Neural cell (in vitro differentiated cells): ENCODE results near the gene MZF1.

Experiments
- CTCF ChIP-seq: fragments of 450-650 bp; IDR thresholded peaks from 2 replicates; pipeline ENCODE4 v1.5.1; 2014; ENCODE audit warnings: antibody characterized with exemption, mild to moderate bottlenecking, moderate library complexity; ENCODE audit not compliant: poor library complexity, severe bottlenecking
- MXI1 ChIP-seq: fragments of 450-650 bp; conservative IDR thresholded peaks from 2 replicates; pipeline ENCODE4 v1.6.1; 2014; ENCODE audit warnings: antibody characterized with exemption, mild to moderate bottlenecking; ENCODE audit not compliant: poor library complexity, severe bottlenecking
- RAD21 ChIP-seq: fragments of 450-650 bp; conservative IDR thresholded peaks from 2 replicates; pipeline ENCODE4 v1.6.1; 2014; ENCODE audit warnings: antibody characterized with exemption, mild to moderate bottlenecking, moderate library complexity

- TF ChIP-seq CTCF (no peak), MXI1 (no peak), RAD21 (no peak)
These were observed 56.8 kb downstream of the MZF1 start for GRCh38 chr19:58516246-58516836.
